COR-L47 (cell line): ENCODE measurements around the gene VCL.

ENCODE experiments used
- DNase-seq: peaks from one replicate; lab custom pipeline; 2025; lab: John Stamatoyannopoulos, UW

The VCL gene

GRCh38 chr10:74151879-74152722, 154.2 kb downstream of the VCL start:
- DNase-seq: no peak

- DNase-seq: peak; percentile 1
Measured at GRCh38 chr10:74153123-74153522, 155.2 kb downstream of the VCL start.

- DNase-seq: no peak
Measured at GRCh38 chr10:74153676-74154075, 155.8 kb downstream of the VCL start.

- DNase-seq: no peak
Measured at GRCh38 chr10:74156919-74157289, 159.0 kb downstream of the VCL start.

- no peak for DNase-seq
Measured at GRCh38 chr10:74160013-74160412, 162.1 kb downstream of the VCL start.

- DNase-seq: no peak
Measured at GRCh38 chr10:74163319-74164068, 165.6 kb downstream of the VCL start.

- DNase-seq: no peak
Measured at GRCh38 chr10:74164716-74165529, 167.0 kb downstream of the VCL start.

- no peak for DNase-seq
Measured at GRCh38 chr10:74165530-74165901, 167.6 kb downstream of the VCL start.

- no peak for DNase-seq
Measured at GRCh38 chr10:74167443-74167842, 169.5 kb downstream of the VCL start.
